Measurements from ENCODE around the gene GATD1.
A peak's percentile ranks its signal among the peaks of the same experiment; 100 is the strongest.

The GATD1 gene

DNA sequence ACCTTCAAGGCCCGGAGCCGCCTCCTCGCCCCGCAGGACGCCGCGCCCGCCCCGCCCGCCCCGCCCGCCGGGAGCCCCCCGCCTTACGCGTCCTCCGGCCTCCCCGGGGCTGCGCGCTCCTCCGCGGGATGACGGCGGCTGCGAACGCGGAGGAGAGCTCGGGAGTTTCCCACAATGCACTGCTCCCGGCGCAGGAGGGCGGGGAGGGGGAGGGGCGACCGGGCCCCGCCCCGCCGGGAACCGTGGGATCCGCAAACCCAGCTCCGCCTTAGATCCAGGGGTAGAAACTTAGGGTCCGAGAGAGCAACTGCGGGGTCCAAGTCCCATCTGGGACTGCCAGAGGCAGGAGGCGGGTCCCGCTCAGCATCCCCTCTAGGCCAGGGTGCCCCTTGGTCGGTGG is 12.7 kb upstream of the GATD1 start, which contains the start of gene CEND1:
Gene CEND1 (minus strand): TSS at position 148 of the 400 bp plus-strand sequence. CDS start 1,514 bp downstream, outside the sequence.
- TF ChIP-seq GLIS3 (CRISPR knock-in tag; IDR thresholded peaks at IDR 0.05) (no peak), ESRRG (CRISPR knock-in tag; IDR thresholded peaks at IDR 0.05) (no peak), ZNF565 (CRISPR knock-in tag; conservative IDR thresholded peaks at IDR 0.05; ENCODE audit: low read depth) (no peak), PPARA (CRISPR knock-in tag; IDR thresholded peaks at IDR 0.05; ENCODE audit: borderline replicate concordance) (no peak), TOX (CRISPR knock-in tag; IDR thresholded peaks at IDR 0.05; ENCODE audit: borderline replicate concordance) (no peak), TCF4 (CRISPR knock-in tag; IDR thresholded peaks at IDR 0.05; ENCODE audit: borderline replicate concordance) (no peak), CSDC2 (CRISPR knock-in tag; IDR thresholded peaks at IDR 0.05) (no peak), ZFP30 (CRISPR knock-in tag; IDR thresholded peaks at IDR 0.05) (no peak), OSR1 (CRISPR knock-in tag; IDR thresholded peaks at IDR 0.05) (no peak), SNAI2 (CRISPR knock-in tag; IDR thresholded peaks at IDR 0.05) (no peak), POU6F1 (CRISPR knock-in tag; IDR thresholded peaks at IDR 0.05; ENCODE audit: borderline replicate concordance, low read depth) (no peak), ZNF70 (CRISPR knock-in tag; IDR thresholded peaks at IDR 0.05) (no peak), TSHZ2 (CRISPR knock-in tag; IDR thresholded peaks at IDR 0.05) (no peak), ISL1 (CRISPR knock-in tag; IDR thresholded peaks at IDR 0.05) (no peak)
- TF ChIP-seq, protein P1, sequence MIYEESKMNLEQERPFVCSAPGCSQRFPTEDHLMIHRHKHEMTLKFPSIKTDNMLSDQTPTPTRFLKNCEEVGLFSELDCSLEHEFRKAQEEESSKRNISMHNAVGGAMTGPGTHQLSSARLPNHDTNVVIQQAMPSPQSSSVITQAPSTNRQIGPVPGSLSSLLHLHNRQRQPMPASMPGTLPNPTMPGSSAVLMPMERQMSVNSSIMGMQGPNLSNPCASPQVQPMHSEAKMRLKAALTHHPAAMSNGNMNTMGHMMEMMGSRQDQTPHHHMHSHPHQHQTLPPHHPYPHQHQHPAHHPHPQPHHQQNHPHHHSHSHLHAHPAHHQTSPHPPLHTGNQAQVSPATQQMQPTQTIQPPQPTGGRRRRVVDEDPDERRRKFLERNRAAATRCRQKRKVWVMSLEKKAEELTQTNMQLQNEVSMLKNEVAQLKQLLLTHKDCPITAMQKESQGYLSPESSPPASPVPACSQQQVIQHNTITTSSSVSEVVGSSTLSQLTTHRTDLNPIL (CRISPR knock-in tag; IDR thresholded peaks at IDR 0.05; ENCODE audit: low read depth), result no peak
- TF ChIP-seq, protein P2, sequence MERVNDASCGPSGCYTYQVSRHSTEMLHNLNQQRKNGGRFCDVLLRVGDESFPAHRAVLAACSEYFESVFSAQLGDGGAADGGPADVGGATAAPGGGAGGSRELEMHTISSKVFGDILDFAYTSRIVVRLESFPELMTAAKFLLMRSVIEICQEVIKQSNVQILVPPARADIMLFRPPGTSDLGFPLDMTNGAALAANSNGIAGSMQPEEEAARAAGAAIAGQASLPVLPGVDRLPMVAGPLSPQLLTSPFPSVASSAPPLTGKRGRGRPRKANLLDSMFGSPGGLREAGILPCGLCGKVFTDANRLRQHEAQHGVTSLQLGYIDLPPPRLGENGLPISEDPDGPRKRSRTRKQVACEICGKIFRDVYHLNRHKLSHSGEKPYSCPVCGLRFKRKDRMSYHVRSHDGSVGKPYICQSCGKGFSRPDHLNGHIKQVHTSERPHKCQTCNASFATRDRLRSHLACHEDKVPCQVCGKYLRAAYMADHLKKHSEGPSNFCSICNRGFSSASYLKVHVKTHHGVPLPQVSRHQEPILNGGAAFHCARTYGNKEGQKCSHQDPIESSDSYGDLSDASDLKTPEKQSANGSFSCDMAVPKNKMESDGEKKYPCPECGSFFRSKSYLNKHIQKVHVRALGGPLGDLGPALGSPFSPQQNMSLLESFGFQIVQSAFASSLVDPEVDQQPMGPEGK (CRISPR knock-in tag; IDR thresholded peaks at IDR 0.05; ENCODE audit: borderline replicate concordance), result no peak
- peak; percentile 43 for ATAC-seq

DNA sequence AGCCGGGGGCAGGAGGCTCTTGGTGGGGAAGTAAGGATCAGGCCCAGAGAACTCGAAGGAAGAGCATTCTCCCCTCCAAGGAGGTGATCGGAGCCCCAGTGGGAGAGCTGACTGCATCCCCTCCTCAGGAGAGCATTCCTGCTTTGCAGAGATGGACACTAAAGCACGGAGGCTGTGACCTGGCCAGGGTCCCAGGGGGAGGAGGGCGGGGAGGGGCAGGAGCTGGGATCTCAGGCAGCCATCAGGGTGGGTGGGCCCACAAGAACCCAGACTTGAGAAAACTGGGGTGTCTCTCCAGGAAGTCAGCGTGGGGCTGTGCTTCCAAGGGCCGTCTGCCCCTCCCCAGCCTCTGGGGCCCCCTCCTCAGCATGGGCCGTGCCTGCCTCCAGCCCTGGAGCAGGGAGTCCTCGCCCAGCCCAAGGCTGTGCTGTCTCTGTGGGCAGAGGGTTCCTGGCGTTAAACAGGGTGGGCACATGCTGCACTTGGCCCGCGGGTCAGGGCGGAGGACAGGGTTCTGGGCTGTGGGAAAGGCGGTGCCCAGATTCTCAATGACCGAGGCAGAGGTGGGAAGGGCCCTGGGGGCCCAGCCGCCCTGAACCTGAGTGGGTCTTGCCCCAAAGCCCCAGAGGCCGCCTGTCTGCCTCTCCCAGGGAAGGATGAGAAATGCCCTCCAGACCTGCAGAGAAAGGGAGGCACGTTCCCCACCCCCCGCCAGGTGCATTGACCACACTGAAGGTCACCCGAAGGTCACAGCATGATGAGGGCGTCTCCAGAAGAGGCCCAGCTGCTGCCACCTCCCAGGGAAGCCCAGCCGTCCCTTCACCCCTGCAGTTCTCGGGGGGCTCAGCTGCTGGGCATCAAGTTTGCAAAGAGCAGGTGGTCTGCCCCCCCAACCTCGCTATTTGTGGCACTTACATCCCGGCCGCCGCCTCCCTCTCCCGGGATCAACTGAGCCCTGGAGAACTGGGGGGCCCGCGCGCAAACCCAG is 12.0 kb upstream of the GATD1 start:
- peak; percentile 4 for ATAC-seq

GRCh38 chr11:788009-788640 is 10.8 kb upstream of the GATD1 start:
- no peak for ATAC-seq
- TF ChIP-seq ISL1 (CRISPR knock-in tag; IDR thresholded peaks at IDR 0.05), result no peak
- TF ChIP-seq ZFP3 (CRISPR knock-in tag; IDR thresholded peaks at IDR 0.05), result no peak
- no peak for TF ChIP-seq CSDC2 (CRISPR knock-in tag; IDR thresholded peaks at IDR 0.05)
- TF ChIP-seq ZNF70 (CRISPR knock-in tag; IDR thresholded peaks at IDR 0.05), result no peak
- no peak for TF ChIP-seq BACH2 (CRISPR knock-in tag; IDR thresholded peaks at IDR 0.05; ENCODE audit: borderline replicate concordance)
- TF ChIP-seq POU6F1 (CRISPR knock-in tag; IDR thresholded peaks at IDR 0.05; ENCODE audit: borderline replicate concordance, low read depth), result no peak
- no peak for TF ChIP-seq ESRRG (CRISPR knock-in tag; IDR thresholded peaks at IDR 0.05)
- no peak for TF ChIP-seq RARB (CRISPR knock-in tag; IDR thresholded peaks at IDR 0.05)
- TF ChIP-seq, protein P1 (CRISPR knock-in tag; IDR thresholded peaks at IDR 0.05; ENCODE audit: low read depth), result no peak
- no peak for TF ChIP-seq GLIS3 (CRISPR knock-in tag; IDR thresholded peaks at IDR 0.05)
- TF ChIP-seq ZNF8 (CRISPR knock-in tag; IDR thresholded peaks at IDR 0.05), result no peak
- TF ChIP-seq, protein P2 (CRISPR knock-in tag; IDR thresholded peaks at IDR 0.05; ENCODE audit: borderline replicate concordance), result no peak
- TF ChIP-seq SNAI2 (CRISPR knock-in tag; IDR thresholded peaks at IDR 0.05), result no peak
- no peak for TF ChIP-seq ARNTL (CRISPR knock-in tag; IDR thresholded peaks at IDR 0.05; ENCODE audit: borderline replicate concordance, low read depth)
- no peak for TF ChIP-seq OSR1 (CRISPR knock-in tag; IDR thresholded peaks at IDR 0.05)

More for the DNA sequence above, 12.0 kb upstream of the GATD1 start:
- TF ChIP-seq ESRRG (CRISPR knock-in tag; IDR thresholded peaks at IDR 0.05) (0 out of 2 replicates have a peak, but pooled peaks have one; percentile 55), ZNF8 (CRISPR knock-in tag; IDR thresholded peaks at IDR 0.05) (no peak)

Measured in SK-N-SH treated with all-trans-retinoic acid at 6 μM for 48 hours (cell line).